ENCODE data around the gene CACUL1. TPM values are rescaled to one million over a fixed set of nuclear protein-coding genes. Genes with fewer than 3 reads are reported as not detected.

CACUL1 gene
- total and polyA plus RNA-seq, 2 donors (not counting 3 experiments of a cell fraction or from before 2014, with no cell fraction given) = 6.0 to 35.1 TPM

DNA sequence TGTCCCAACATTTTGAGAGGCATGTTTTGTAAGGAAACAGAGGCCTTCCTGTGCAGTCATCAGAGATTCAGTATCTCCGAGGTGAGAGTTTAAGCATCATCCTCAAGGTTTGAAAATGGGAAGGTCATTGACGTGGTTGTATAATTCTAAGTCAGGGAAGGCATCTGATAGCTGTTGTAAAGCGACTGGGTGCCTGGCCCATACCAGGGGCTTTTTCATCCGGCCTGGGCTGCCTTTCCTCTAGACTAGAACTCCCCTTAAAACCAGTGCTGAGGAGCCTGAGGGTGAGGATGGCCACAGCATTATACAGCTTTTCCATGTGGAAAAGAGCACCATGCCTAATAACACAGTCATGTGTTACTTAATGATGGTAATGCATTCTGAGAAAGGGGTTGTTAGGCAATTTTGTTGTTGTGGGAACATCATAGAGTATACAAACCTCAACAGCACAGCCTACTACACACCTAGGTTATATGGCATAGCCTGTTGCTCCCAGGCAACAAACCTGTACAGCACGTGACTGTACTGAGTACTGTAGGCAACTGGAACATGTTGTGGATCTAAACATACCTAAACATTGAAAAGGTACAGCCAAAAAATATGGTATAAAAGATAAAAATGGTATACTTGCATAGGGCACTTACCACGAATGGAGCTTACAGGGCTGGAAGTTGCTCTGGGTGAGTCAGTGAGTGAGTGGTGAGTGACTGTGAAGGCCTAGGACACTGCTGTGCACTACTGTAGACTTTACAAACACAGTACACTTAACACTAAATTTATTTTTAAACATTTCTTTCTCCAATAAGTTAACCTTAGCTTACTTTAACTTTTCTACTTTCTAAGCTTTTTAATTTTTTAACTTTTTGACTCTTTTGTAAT lies 13.5 kb upstream of the CACUL1 start:
- H2AFZ ChIP-seq (ENCODE audit: low read depth, low read length) = no peak overlapping the region
- H3K4me1 ChIP-seq (ENCODE audit: control insufficient read depth, extremely low read depth, insufficient read depth, low read length) = no peaks in the 10 kb centered on the region
- POLR2A ChIA-PET = no interaction called here
- no TSS peak for BruUV-seq (replicated peaks)
- no peaks in the 10 kb centered on the region for H3K9me3 ChIP-seq (replicated peaks; ENCODE audit: control insufficient read depth, insufficient read depth, low read length)
- DNase-seq (ENCODE audit: low read depth, low spot score) (no peak), FAIRE-seq (no peak)
- CTCF ChIA-PET = no interaction called here
- peaks cover 2 to 6% of the 10 kb centered on the region in 2 experiments for H3K27me3 ChIP-seq (ENCODE audit: control insufficient read depth in 2 of 2, insufficient read depth in 2 of 2, low read length in 2 of 2)
- H3K9ac ChIP-seq (replicated peaks; ENCODE audit: extremely low read depth, insufficient read depth, low read length) = no peak overlapping the region
- H3K4me3 ChIP-seq (replicated peaks in 1 of 3; ENCODE audit: insufficient read depth in 1 of 3, low read depth in 1 of 3, low read length in 3 of 3) = no peak overlapping the region
- dilution Hi-C loops (cut with MboI; ENCODE audit: extremely low pct_ligation_motif_present, low sequenced_read_pairs) (no loop called here), intact Hi-C loops (cut with micrococcal nuclease) (no loop called here)
- no peak overlapping the region for H3K27ac ChIP-seq (ENCODE audit: insufficient read depth, low read depth, low read length)
- H3K79me2 ChIP-seq (ENCODE audit: control insufficient read depth, insufficient read depth, low read length) = no peaks in the 10 kb centered on the region
- no peaks in the 10 kb centered on the region for H3K9me1 ChIP-seq (replicated peaks; ENCODE audit: control insufficient read depth, extremely low read depth, insufficient read depth, low read length)
- TF ChIP-seq CTCF (IDR thresholded peaks at IDR 0.05; ENCODE audit: extremely low read depth in 1 of 2, insufficient read depth in 1 of 2, low read depth in 1 of 2, low read length in 2 of 2) (no peak), POLR2AphosphoS5 (IDR thresholded peaks at IDR 0.05; ENCODE audit: insufficient read depth, low read depth, low read length) (no peak), FOS (IDR thresholded peaks at IDR 0.05; ENCODE audit: borderline replicate concordance, insufficient read depth, low read length) (no peak), GATA2 (IDR thresholded peaks at IDR 0.05; ENCODE audit: insufficient read depth, insufficient read length, low read depth, low read length) (no peak), MYC (IDR thresholded peaks at IDR 0.05; ENCODE audit: low read depth, low read length) (no peak), JUN (IDR thresholded peaks at IDR 0.05; ENCODE audit: borderline replicate concordance, insufficient read depth, insufficient read length, low read depth) (no peak), EZH2 (IDR thresholded peaks at IDR 0.05; ENCODE audit: borderline replicate concordance, low read depth, low read length, severe bottlenecking) (no peak), POLR2A (IDR thresholded peaks at IDR 0.05; ENCODE audit: low read depth, low read length) (no peak)
- TF ChIP-seq, protein P1, sequence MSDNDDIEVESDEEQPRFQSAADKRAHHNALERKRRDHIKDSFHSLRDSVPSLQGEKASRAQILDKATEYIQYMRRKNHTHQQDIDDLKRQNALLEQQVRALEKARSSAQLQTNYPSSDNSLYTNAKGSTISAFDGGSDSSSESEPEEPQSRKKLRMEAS (IDR thresholded peaks at IDR 0.05; ENCODE audit: insufficient read depth, insufficient read length) = no peak
- H4K20me1 ChIP-seq (replicated peaks; ENCODE audit: control insufficient read depth, extremely low read depth, insufficient read depth, low read length) = no peaks in the 10 kb centered on the region
- H3K36me3 ChIP-seq (ENCODE audit: control insufficient read depth in 2 of 2, extremely low read depth in 1 of 2, insufficient read depth in 2 of 2, low read length in 2 of 2) = no peaks in the 10 kb centered on the region
- no peak overlapping the region for H3K4me2 ChIP-seq (ENCODE audit: insufficient read depth, low read length)
